A673 (cell line): ENCODE measurements around the gene CCDC82. TPM values are rescaled to one million over a fixed set of nuclear protein-coding genes. Genes with fewer than 3 reads are reported as not detected.

Experiments used
- BruUV-seq: library from RNA; stranded (reverse); fragments of 400-500 nt; replicated peaks from 2 replicates; lab custom pipeline; 2021; lab: Mats Ljungman, UMichigan
- CTCF ChIA-PET: fragments of 300-600 bp; sonication (Branson Sonifier 250); formaldehyde crosslinking; loops from one replicate; lab custom pipeline; 2022; ENCODE audit warnings: antibody characterized with exemption; lab: Charles Lee
- POLR2A ChIA-PET: fragments of 300-600 bp; sonication (Branson Sonifier 250); formaldehyde crosslinking; loops from one replicate; lab custom pipeline; 2022; ENCODE audit warnings: antibody characterized with exemption; ENCODE audit not compliant: low non-redundant PET; lab: Charles Lee
- DNase-seq: peaks from one replicate; pipeline ENCODE4 v3.0.0-alpha.2; 2015; ENCODE audit warnings: low spot score
- H3K27ac ChIP-seq: fragments of 200-600 bp; sonication (generic); 2 replicates; pipeline ENCODE4 v1.5.1; 2016; ENCODE audit warnings: mixed run types, low read depth, mild to moderate bottlenecking, mixed read lengths, antibody characterized with exemption, low read length; ENCODE audit not compliant: poor library complexity, severe bottlenecking
- H3K27me3 ChIP-seq: fragments of 200-600 bp; sonication (generic); replicated peaks from 2 replicates; pipeline ENCODE4 v1.6.1; 2017; ENCODE audit warnings: mixed run types, low read depth, mild to moderate bottlenecking, mixed read lengths, antibody characterized with exemption, low read length; ENCODE audit not compliant: insufficient read depth, poor library complexity
- H3K36me3 ChIP-seq: fragments of 200-600 bp; sonication (generic); 2 replicates; pipeline ENCODE4 v1.6.1; 2016; ENCODE audit warnings: mixed run types, mild to moderate bottlenecking, mixed read lengths, antibody characterized with exemption, low read length; ENCODE audit not compliant: insufficient read depth, poor library complexity, severe bottlenecking
- H3K4me1 ChIP-seq: fragments of 200-600 bp; sonication (generic); 2 replicates; pipeline ENCODE4 v1.6.1; 2017; ENCODE audit warnings: mixed run types, mild to moderate bottlenecking, mixed read lengths, antibody characterized with exemption, low read length; ENCODE audit not compliant: insufficient read depth, poor library complexity, severe bottlenecking
- H3K4me3 ChIP-seq: fragments of 200-600 bp; sonication (generic); 2 replicates; pipeline ENCODE4 v1.5.1; 2016; ENCODE audit warnings: low read depth, mixed run types, mild to moderate bottlenecking, mixed read lengths, low read length; ENCODE audit not compliant: poor library complexity, severe bottlenecking
- H3K9me3 ChIP-seq: fragments of 200-600 bp; sonication (generic); 2 replicates; pipeline ENCODE4 v1.6.1; 2016; ENCODE audit warnings: mixed run types, low read depth, mild to moderate bottlenecking, mixed read lengths, antibody characterized with exemption, low read length; ENCODE audit not compliant: poor library complexity, severe bottlenecking
- EZH2 ChIP-seq: fragments of 200-600 bp; sonication (generic); IDR thresholded peaks from 2 replicates; pipeline ENCODE4 v1.6.1; 2017; ENCODE audit warnings: borderline replicate concordance, low read depth, mild to moderate bottlenecking, mixed read lengths, antibody characterized with exemption, low read length; ENCODE audit not compliant: poor library complexity, severe bottlenecking
- intact Hi-C: fragments of 100-400 bp; cut with micrococcal nuclease; formaldehyde crosslinking; loops from one replicate; pipeline ENCODE4 v1.10.0; 2022; ENCODE audit not compliant: unreplicated experiment
- total RNA-seq: library from RNA; stranded (reverse); gene quantifications from 2 replicates; pipeline ENCODE4 v1.2.3, GENCODE V29; 2021
- TF ChIP-seq, protein P1 (sequence below): fragments of 300-800, 200-600 bp; sonication (generic); conservative IDR thresholded peaks from 2 replicates; pipeline ENCODE4 v1.5.1; 2017; ENCODE audit warnings: low read depth, mild to moderate bottlenecking, antibody characterized with exemption, low read length, moderate library complexity, mixed read lengths

Gene CCDC82
- total RNA-seq, 1 experiment from 2014 or later: 33.1 TPM

DNA sequence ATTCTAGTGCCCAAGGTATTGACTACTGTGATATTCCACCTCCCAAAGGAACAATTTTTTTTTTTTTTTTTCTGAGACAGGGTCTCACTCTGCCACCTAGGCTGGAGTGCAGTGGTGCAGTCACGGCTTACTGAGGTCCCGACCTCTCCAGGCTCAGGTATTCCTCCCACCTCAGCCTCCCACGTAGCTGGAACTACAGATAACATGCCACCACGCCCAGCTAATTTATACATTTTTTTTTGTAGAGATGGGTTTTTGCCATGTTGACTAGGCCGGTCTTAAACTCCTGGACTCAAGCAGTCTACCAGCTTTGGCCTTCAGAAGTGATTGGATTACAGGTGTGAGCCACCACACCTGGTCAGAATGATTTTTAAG, 80.1 kb downstream of the CCDC82 start:
- no peak overlapping the region for H3K4me3 ChIP-seq
- no peaks in the 10 kb centered on the region for H3K9me3 ChIP-seq
- peaks cover 62% of the 10 kb centered on the region for H3K4me1 ChIP-seq
- ChIA-PET POLR2A (no interaction called here), CTCF (no interaction called here)
- H3K36me3 ChIP-seq: no peaks in the 10 kb centered on the region
- H3K27ac ChIP-seq: no peak overlapping the region
- TF ChIP-seq, protein P1, sequence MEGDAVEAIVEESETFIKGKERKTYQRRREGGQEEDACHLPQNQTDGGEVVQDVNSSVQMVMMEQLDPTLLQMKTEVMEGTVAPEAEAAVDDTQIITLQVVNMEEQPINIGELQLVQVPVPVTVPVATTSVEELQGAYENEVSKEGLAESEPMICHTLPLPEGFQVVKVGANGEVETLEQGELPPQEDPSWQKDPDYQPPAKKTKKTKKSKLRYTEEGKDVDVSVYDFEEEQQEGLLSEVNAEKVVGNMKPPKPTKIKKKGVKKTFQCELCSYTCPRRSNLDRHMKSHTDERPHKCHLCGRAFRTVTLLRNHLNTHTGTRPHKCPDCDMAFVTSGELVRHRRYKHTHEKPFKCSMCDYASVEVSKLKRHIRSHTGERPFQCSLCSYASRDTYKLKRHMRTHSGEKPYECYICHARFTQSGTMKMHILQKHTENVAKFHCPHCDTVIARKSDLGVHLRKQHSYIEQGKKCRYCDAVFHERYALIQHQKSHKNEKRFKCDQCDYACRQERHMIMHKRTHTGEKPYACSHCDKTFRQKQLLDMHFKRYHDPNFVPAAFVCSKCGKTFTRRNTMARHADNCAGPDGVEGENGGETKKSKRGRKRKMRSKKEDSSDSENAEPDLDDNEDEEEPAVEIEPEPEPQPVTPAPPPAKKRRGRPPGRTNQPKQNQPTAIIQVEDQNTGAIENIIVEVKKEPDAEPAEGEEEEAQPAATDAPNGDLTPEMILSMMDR: no peak
- no peak for TF ChIP-seq EZH2
- no TSS peak for BruUV-seq
- intact Hi-C loops: no loop called here
- H3K27me3 ChIP-seq: no peaks in the 10 kb centered on the region
- DNase-seq: no peak

GRCh38 chr11:96309016-96309642, 80.6 kb downstream of the CCDC82 start:
- BruUV-seq: no TSS peak
- intact Hi-C loops: no loop called here
- CTCF ChIA-PET: no interaction called here

DNA sequence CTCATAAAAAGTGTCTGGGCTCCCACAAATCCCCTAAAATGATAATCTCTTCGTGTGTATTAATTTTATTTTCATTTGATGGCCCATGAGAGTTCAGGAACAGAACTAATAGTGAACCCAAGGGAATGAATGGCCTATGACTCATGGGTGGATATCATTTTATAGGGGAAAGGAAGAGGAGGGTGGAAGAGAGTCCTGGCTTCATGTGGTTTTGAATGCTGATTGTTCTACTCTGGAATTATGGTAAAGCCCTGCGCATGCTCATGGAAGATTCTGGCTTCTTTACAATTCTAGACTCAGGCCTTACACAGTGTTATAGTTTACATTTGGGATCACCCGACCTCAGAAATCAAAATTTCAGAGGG, 82.0 kb downstream of the CCDC82 start:
- intact Hi-C loops: loop anchor here (1.0 kb wide), 1 partner anchor 64 kb away; no protein-coding TSS in a partner anchor
- ChIA-PET CTCF (interaction anchor here (0.7 kb wide), 1 partner anchor 35 kb away, joined by 4 read pairs; the partner anchor contains the start of gene MAML2), POLR2A (interaction anchor here (0.7 kb wide), 1 partner anchor 83 kb away, joined by 4 read pairs; no protein-coding TSS in a partner anchor)
- peak; percentile 96 for DNase-seq
- no peaks in the 10 kb centered on the region for H3K36me3 ChIP-seq
- H3K9me3 ChIP-seq: no peaks in the 10 kb centered on the region
- H3K27me3 ChIP-seq: no peaks in the 10 kb centered on the region
- no TSS peak for BruUV-seq
- no peak for TF ChIP-seq EZH2
- TF ChIP-seq, protein P1: no peak
- H3K4me3 ChIP-seq: peak overlapping the region; percentile 36
- peak overlapping the region; percentile 83 for H3K27ac ChIP-seq
- H3K4me1 ChIP-seq: peaks cover 78% of the 10 kb centered on the region

More at GRCh38 chr11:96309016-96309642, 80.6 kb downstream of the CCDC82 start:
- Histone ChIP-seq H3K27ac (peak overlapping the region; percentile 83), H3K4me1 (peaks cover 65% of the 10 kb centered on the region), H3K27me3 (no peaks in the 10 kb centered on the region), H3K9me3 (no peaks in the 10 kb centered on the region), H3K36me3 (no peaks in the 10 kb centered on the region), H3K4me3 (no peak overlapping the region)
- TF ChIP-seq EZH2: no peak
- TF ChIP-seq, protein P1: no peak
- POLR2A ChIA-PET: no interaction called here
- DNase-seq: no peak
